ENCODE data around the gene CSAG1.
"Not testable (repeated sequence)": the region's sequence is repeated elsewhere in the genome, so short reads cannot be mapped to it uniquely, and the experiment has no call there.

CSAG1 gene, protein sequence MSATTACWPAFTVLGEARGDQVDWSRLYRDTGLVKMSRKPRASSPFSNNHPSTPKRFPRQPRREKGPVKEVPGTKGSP

DNA sequence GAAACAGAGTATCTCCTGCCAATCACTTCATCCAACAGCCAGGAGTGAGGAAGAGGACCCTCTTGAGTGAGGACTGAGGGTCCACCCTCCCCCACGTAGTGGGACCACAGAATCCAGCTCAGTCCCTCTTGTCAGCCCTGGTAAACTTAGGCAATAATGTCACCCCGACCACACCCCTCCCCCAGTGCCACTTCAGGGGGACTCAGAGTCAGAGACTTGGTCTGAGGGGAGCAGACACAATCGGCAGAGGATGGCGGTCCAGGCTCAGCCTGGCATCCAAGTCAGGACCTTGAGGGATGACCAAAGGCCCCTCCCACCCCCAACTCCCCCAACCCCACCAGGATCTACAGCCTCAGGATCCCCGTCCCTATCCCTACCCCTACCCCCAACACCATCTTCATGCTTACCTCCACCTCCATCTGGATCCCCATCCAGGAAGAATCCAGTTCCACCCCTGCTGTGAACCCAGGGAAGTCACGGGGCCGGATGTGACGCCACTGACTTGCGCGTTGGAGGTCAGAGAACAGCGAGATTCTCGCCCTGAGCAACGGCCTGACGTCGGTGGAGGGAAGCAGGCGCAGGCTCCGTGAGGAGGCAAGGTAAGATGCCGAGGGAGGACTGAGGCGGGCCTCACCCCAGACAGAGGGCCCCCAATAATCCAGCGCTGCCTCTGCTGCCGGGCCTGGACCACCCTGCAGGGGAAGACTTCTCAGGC lies at the start of gene CSAG1, which contains the start of gene MAGEA12:
Gene CSAG1, minus strand, starts transcription at position 461 of the 715 bp plus-strand sequence. CDS start 1,261 bp downstream, outside the sequence.
Gene MAGEA12, plus strand, starts transcription at position 497 of the 715 bp plus-strand sequence. CDS start 2,405 bp downstream, outside the sequence.
- DNase-seq, result no peak

DNA sequence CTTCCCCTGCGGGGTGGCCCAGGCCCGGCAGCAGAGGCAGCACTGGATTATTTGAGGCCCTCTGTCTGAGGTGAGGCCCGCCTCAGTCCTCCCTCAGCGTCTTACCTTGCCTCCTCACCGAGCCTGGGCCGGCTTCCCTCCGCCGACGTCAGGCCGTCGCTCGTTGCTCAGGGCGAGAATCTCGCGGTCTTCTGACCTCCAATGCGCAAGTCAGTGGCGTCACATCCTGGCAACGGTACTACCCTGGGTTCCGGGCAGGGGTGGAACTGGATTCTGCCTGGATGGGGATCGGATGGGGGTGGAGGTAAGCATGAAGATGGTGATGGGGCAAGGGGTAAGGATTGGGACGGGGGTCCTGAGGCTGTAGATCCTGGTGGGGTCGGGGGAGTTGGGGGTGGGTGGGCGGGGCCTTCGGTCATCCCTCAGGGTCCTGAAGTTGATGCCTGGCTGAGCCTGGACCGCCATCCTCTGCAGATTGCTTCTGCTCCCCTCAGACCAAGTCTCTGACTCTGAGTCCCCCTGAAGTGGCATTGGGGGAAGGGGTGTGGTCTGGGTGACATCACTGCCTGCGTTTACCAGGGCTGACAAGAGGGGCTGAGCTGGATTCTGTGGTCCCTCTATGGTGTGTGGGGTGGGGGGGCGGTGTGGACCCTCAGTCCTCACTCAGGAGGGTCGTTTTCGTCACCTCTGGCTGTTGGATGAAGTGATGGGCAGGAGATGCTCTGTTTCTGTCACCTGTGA lies 36.2 kb upstream of the CSAG1 start, which contains the start of gene MAGEA6:
Gene MAGEA6, minus strand, starts transcription at position 141 of the 741 bp plus-strand sequence. CDS start 2,039 bp downstream, outside the sequence.
- DNase-seq, result not testable (repeated sequence)

DNA sequence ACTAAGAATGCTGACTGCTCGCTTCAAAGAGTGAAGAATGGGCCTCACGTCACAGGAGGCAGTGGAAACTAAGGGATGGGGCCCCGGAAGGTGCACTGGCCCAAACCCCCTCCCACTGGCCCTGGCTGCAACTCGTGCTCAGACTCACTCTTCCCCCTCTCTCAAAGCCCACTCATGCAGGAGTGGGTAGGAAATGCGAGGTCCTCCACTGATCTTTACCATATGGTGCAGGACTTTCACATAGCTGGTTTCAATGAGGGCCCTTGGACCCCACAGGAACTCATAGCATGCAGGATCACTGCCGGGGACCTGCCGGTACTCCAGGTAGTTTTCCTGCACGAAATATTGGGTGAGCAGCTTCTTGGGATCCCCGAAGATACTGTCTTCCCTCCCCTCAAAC lies 33.0 kb upstream of the CSAG1 start:
- DNase-seq, result not testable (repeated sequence)

DNA sequence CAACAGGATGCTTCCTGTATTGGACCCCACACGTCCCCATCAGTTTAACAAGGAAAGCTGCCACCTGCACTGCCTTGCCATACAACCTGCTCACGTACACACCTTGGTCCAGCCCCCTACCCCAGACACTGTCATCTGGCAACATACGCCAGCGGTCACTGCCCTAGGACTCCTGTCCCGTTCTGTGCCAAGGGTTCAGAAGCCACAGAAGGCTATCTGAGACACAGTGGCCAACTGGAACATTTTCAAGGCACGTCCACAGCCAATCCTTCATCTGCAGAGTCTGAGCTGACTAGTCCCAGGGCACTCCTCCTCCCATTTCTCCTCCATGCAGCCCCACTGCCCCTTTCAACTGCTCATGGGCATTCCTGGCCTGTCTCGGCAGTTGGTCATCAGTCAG lies 28.1 kb upstream of the CSAG1 start:
- DNase-seq, result not testable (repeated sequence)

DNA sequence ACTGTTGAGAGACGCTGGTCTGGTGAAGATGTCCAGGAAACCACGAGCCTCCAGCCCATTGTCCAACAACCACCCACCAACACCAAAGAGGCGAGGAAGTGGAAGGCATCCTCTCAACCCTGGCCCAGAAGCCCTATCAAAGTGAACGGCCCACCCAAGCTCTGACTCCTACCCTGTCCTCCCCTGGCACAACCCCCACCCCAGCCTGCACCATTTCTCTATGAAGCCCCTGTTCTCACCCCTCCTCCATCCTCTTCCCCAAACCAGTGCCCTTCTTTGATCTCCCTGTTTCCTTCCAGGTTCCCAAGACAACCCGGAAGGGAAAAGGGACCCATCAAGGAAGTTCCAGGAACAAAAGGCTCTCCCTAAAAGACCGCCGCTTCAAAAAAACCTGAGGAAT lies 26.0 kb upstream of the CSAG1 start:
- not testable (repeated sequence) for DNase-seq

DNA sequence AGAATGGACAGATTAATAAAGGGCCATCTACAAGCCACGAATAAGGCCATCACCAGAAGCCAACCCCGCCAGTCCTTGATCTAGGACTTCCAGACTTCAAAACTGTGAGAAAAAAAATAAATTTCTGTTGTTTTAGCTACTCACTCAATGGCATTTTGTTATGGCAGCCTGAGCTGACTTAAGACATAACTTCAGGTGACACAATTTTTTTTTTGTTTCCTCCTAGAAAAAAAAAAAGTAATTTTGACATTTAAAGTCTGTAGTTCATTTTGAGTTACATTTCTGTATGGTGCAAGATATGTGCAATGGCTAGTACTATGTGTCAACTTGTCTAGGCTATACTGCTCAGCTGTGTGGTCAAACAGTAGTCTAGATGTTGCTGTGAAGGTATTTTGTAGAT lies 25.4 kb upstream of the CSAG1 start, which contains the start of gene CSAG3:
Gene CSAG3, plus strand, starts transcription at position 301 of the 400 bp plus-strand sequence.
- not testable (repeated sequence) for DNase-seq

DNA sequence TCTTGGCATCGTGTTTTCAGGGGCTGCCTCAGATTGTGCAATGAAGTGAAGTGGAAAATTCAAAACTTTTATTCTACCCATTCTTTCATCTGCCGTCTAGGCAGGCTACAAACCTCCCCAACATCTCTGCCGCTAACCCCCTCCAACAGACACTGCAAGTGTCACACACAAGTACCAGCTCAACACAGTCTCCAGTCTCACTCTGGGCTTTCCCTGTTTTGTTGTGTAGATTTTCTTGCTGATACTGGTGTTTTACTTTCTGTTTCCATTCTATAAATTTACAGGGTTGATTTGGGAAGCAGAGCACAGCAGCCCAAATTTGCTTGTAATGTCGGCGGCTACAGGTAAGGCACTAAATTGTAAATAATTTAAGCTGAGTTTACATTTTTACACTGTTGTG lies 21.4 kb upstream of the CSAG1 start:
- not testable (repeated sequence) for DNase-seq

DNA sequence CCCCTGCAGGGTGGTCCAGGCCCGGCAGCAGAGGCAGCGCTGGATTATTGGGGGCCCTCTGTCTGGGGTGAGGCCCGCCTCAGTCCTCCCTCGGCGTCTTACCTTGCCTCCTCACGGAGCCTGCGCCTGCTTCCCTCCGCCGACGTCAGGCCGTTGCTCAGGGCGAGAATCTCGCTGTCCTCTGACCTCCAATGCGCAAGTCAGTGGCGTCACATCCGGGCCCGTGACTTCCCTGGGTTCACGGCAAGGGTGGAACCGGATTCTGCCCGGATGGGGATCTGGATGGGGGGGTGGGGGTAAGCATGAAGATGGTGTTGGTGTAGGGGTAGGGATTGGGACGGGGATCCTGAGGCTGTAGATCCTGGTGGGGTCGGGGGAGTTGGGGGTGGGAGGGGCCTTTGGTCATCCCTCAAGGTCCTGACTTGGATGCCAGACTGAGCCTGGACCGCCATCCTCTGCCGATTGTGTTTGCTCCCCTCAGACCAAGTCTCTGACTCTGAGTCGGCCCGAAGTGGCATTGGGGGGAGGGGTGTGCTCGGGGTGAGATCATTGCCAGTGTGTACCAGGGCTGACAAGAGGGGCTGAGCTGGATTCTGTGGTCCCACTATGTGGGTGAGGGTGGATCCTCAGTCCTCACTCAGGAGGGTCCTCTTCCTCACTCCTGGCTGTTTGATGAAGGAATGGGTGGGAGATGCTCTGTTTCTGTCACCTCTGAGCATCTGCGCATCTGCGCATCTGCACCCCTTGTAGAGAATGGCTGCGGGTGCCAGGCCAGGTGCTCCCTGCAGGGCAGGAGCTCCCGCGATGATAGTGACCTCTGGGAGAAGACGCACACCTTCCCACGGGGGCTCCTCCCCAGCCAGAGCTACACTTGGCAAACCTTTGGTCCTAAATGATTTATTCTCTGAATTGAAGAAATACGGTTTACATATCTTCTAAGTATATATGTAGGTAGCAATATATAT lies 20.4 kb upstream of the CSAG1 start, which contains the start of gene MAGEA2:
Gene MAGEA2, minus strand, starts transcription at position 157 of the 965 bp plus-strand sequence. CDS start 2,479 bp downstream, outside the sequence.
- DNase-seq, result not testable (repeated sequence)

DNA sequence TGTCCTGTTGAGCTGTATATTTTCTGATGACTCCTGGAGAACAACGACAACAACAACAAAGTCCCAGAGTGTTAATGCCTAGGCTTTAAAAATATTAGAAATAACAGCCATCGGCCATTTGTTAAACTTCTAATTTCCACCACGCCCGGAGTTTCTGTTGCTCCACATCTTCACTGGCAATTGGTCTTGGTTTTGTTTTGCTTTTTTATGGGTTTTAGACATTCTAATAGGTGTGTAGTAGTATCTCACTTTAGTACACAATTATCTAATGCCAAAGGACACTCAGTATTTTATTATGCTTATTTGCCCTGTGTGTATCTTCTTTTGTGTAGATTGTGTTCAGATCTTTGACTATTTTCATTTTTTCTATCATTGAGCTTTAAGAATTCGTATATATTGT lies 5.0 kb upstream of the CSAG1 start:
- no peak for DNase-seq

DNA sequence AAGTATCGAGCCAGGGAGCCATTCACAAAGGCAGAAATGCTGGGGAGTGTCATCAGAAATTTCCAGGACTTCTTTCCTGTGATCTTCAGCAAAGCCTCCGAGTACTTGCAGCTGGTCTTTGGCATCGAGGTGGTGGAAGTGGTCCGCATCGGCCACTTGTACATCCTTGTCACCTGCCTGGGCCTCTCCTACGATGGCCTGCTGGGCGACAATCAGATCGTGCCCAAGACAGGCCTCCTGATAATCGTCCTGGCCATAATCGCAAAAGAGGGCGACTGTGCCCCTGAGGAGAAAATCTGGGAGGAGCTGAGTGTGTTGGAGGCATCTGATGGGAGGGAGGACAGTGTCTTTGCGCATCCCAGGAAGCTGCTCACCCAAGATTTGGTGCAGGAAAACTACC lies 3.0 kb upstream of the CSAG1 start:
- DNase-seq, result not testable (repeated sequence)

DNA sequence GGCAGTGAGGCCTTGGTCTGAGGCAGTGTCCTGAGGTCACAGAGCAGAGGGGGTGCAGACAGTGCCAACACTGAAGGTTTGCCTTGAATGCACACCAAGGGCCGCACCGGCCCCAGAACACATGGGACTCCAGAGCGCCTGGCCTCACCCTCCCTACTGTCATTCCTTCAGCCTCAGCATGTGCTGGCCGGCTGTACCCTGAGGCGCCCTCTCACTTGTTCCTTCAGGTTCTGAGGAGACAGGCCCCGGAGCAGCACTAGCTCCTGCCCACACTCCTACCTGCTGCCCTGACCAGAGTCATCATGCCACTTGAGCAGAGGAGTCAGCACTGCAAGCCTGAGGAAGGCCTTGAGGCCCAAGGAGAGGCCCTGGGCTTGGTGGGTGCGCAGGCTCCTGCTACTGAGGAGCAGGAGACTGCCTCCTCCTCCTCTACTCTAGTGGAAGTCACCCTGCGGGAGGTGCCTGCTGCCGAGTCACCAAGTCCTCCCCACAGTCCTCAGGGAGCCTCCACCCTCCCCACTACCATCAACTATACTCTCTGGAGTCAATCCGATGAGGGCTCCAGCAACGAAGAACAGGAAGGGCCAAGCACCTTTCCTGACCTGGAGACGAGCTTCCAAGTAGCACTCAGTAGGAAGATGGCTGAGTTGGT lies 2.5 kb upstream of the CSAG1 start:
- DNase-seq, result no peak

DNA sequence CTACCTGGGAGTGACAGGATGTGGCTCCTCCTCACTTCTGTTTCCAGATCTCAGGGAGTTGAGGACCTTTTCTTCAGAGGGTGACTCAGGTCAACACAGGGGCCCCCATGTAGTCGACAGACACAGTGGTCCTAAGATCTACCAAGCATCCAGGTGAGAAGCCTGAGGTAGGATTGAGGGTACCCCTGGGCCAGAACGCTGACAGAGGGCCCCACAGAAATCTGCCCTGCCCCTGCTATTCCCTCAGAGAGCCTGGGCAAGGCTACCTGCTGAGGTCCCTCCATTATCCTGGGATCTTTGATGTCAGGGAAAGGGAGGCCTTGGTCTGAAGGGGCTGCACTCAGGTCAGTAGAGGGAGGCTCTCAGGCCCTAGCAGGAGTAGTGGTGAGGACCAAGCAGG lies 1.6 kb upstream of the CSAG1 start:
- DNase-seq, result no peak

DNA sequence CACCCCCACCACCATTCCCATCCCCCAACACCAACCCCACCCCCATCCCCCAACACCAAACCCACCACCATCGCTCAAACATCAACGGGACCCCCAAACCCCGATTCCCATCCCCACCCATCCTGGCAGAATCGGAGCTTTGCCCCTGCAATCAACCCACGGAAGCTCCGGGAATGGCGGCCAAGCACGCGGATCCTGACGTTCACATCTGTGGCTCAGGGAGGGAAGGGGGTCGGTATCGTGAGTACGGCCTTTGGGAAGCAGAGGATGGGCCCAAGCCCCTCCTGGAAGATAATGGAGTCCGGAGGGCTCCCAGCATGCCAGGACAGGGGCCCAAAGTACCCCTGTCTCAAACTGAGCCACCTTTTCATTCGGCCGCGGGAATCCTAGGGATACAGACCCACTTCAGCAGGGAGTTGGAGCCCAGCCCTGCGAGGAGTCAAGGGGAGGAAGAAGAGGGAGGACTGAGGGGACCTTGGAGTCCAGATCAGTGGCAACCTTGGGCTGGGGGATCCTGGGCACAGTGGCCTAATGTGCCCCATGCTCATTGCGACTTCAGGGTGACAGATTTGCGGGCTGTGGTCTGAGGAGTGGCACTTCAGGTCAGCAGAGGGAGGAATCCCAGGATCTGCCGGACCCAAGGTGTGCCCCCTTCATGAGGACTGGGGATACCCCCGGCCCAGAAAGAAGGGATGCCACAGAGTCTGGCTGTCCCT lies 780 bp upstream of the CSAG1 start:
- not testable (repeated sequence) for DNase-seq

DNA sequence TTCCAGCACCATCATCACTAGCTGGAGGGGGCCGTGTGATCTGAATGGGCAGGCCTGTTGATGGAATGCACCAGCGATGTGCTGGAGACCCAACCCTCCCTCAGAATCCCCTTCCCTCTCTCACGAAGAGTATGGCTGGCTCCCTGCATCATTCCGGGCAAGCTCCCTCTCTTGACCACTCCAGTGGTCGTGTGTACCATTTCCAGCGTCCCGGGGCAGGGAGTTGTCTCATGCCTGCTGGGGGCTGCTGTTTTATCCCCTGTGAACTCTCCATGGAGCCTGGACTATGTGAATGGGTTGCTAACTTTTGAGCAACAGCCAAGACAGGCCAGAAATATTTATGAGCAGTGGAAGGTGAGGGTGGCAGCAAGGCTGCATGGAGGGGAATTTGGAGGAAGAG lies 8.1 kb downstream of the CSAG1 start:
- no peak for DNase-seq

DNA sequence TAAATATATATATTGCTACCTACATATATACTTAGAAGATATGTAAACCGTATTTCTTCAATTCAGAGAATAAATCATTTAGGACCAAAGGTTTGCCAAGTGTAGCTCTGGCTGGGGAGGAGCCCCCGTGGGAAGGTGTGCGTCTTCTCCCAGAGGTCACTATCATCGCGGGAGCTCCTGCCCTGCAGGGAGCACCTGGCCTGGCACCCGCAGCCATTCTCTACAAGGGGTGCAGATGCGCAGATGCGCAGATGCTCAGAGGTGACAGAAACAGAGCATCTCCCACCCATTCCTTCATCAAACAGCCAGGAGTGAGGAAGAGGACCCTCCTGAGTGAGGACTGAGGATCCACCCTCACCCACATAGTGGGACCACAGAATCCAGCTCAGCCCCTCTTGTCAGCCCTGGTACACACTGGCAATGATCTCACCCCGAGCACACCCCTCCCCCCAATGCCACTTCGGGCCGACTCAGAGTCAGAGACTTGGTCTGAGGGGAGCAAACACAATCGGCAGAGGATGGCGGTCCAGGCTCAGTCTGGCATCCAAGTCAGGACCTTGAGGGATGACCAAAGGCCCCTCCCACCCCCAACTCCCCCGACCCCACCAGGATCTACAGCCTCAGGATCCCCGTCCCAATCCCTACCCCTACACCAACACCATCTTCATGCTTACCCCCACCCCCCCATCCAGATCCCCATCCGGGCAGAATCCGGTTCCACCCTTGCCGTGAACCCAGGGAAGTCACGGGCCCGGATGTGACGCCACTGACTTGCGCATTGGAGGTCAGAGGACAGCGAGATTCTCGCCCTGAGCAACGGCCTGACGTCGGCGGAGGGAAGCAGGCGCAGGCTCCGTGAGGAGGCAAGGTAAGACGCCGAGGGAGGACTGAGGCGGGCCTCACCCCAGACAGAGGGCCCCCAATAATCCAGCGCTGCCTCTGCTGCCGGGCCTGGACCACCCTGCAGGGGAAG lies 19.4 kb downstream of the CSAG1 start, which contains the start of gene MAGEA2B:
Gene MAGEA2B, plus strand, starts transcription at position 814 of the 973 bp plus-strand sequence. CDS start 2,479 bp downstream, outside the sequence.
- not testable (repeated sequence) for DNase-seq

DNA sequence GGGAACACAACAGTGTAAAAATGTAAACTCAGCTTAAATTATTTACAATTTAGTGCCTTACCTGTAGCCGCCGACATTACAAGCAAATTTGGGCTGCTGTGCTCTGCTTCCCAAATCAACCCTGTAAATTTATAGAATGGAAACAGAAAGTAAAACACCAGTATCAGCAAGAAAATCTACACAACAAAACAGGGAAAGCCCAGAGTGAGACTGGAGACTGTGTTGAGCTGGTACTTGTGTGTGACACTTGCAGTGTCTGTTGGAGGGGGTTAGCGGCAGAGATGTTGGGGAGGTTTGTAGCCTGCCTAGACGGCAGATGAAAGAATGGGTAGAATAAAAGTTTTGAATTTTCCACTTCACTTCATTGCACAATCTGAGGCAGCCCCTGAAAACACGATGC lies 20.3 kb downstream of the CSAG1 start:
- not testable (repeated sequence) for DNase-seq

DNA sequence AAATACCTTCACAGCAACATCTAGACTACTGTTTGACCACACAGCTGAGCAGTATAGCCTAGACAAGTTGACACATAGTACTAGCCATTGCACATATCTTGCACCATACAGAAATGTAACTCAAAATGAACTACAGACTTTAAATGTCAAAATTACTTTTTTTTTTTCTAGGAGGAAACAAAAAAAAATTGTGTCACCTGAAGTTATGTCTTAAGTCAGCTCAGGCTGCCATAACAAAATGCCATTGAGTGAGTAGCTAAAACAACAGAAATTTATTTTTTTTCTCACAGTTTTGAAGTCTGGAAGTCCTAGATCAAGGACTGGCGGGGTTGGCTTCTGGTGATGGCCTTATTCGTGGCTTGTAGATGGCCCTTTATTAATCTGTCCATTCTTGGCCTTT lies 24.3 kb downstream of the CSAG1 start, which contains the start of gene CSAG2:
Gene CSAG2, minus strand, starts transcription at position 101 of the 400 bp plus-strand sequence. CDS start 161 bp downstream, outside the sequence.
- DNase-seq, result not testable (repeated sequence)

DNA sequence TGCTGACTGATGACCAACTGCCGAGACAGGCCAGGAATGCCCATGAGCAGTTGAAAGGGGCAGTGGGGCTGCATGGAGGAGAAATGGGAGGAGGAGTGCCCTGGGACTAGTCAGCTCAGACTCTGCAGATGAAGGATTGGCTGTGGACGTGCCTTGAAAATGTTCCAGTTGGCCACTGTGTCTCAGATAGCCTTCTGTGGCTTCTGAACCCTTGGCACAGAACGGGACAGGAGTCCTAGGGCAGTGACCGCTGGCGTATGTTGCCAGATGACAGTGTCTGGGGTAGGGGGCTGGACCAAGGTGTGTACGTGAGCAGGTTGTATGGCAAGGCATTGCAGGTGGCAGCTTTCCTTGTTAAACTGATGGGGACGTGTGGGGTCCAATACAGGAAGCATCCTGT lies 27.0 kb downstream of the CSAG1 start:
- not testable (repeated sequence) for DNase-seq

DNA sequence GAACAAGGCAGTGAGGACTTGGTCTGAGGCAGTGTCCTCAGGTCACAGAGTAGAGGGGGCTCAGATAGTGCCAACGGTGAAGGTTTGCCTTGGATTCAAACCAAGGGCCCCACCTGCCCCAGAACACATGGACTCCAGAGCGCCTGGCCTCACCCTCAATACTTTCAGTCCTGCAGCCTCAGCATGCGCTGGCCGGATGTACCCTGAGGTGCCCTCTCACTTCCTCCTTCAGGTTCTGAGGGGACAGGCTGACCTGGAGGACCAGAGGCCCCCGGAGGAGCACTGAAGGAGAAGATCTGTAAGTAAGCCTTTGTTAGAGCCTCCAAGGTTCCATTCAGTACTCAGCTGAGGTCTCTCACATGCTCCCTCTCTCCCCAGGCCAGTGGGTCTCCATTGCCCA lies 33.1 kb downstream of the CSAG1 start:
- DNase-seq, result not testable (repeated sequence)
